Thyroid gland (tissue), 4 donors: ENCODE data around the gene PRDM2. TPM values are rescaled to one million over a fixed set of nuclear protein-coding genes. Genes with fewer than 3 reads are reported as not detected.

Source experiments
- DNase-seq, 2 donors: peaks; one replicate each; pipeline ENCODE4 v3.0.0-alpha.2; 2019
- H3K27ac ChIP-seq, 3 donors: fragments of 200-600 bp; sonication (generic); 1 replicate in 2 of 3; 2 replicates in 1 of 3; pipeline ENCODE4 v1.5.1; 2016 to 2019; ENCODE audit warnings: mild to moderate bottlenecking in 1 of 3, moderate library complexity in 1 of 3
- H3K27me3 ChIP-seq: fragments of 200-600 bp; sonication (generic); one replicate; pipeline ENCODE4 v1.5.1; 2019
- H3K36me3 ChIP-seq, 2 donors: fragments of 200-600 bp; sonication (generic); one replicate each; pipeline ENCODE4 v1.5.1; 2016 to 2019
- H3K4me1 ChIP-seq, 2 donors: fragments of 200-600 bp; sonication (generic); one replicate each; pipeline ENCODE4 v1.5.1; 2017 to 2019
- H3K4me3 ChIP-seq, 3 donors: fragments of 200-600 bp; sonication (generic); replicated peaks in 1 of 3; 1 replicate in 2 of 3; 2 replicates in 1 of 3; pipeline ENCODE4 v1.5.1; 2016; ENCODE audit warnings: mild to moderate bottlenecking in 1 of 3
- H3K9me3 ChIP-seq: fragments of 200-600 bp; sonication (generic); one replicate; pipeline ENCODE4 v1.5.1; 2017
- POLR2A ChIP-seq, 2 donors: fragments of 450-650 bp; IDR thresholded peaks; one replicate each; pipeline ENCODE4 v1.6.1; 2017; ENCODE audit warnings: antibody characterized with exemption in 2 of 2, mild to moderate bottlenecking in 2 of 2, moderate library complexity in 1 of 2
- WGBS, 2 donors: methylation state at CpG; one replicate each; pipeline ENCODE4 v1.1.5; 2017; 5-methylcytosine and 5-hydroxymethylcytosine counted together
- intact Hi-C: fragments of 100-400 bp; cut with DNase I; formaldehyde crosslinking; loops from one replicate; pipeline ENCODE4 v1.15.1; 2023
- total RNA-seq, 4 donors: library from RNA; depleted of rRNA; stranded (reverse); fragments of >200 nt; gene quantifications; one replicate each; pipeline ENCODE4 v1.2.3, GENCODE V29; 2016
- TF ChIP-seq, protein P1 (sequence below), 6 experiments: fragments of 200-600 bp in 3 of 6; fragments of 450-650 bp in 3 of 6; sonication (generic) in 3 of 6; IDR thresholded peaks; one replicate each; pipeline ENCODE4 v1.5.1; 2016 to 2019; ENCODE audit warnings: antibody characterized with exemption in 6 of 6, mild to moderate bottlenecking in 2 of 6, inconsistent platforms in 1 of 6, moderate library complexity in 1 of 6

Gene PRDM2
- total RNA-seq, 4 donors from 2014 or later: 39.5 to 63.9 (median 45.4) TPM

DNA sequence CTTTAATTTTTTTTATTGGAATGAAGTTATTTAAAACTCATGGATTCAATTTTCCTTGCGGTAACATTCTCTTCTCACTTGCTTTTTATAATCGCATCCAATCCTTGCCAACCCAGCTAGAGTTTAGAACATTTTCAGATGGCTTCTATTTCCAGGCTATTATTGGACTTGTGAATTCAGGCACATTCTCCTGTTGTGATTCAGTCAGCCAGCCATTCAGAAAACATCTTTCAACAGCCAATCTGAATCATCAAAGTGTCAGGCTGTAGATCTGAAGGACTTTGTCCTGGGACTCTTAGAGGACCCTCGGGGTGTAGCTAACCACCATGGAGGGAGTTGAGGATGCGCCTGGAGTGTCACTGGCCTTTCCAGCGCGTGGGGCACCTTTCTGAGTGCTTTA lies 92.4 kb downstream of the PRDM2 start:
- TF ChIP-seq, protein P1, sequence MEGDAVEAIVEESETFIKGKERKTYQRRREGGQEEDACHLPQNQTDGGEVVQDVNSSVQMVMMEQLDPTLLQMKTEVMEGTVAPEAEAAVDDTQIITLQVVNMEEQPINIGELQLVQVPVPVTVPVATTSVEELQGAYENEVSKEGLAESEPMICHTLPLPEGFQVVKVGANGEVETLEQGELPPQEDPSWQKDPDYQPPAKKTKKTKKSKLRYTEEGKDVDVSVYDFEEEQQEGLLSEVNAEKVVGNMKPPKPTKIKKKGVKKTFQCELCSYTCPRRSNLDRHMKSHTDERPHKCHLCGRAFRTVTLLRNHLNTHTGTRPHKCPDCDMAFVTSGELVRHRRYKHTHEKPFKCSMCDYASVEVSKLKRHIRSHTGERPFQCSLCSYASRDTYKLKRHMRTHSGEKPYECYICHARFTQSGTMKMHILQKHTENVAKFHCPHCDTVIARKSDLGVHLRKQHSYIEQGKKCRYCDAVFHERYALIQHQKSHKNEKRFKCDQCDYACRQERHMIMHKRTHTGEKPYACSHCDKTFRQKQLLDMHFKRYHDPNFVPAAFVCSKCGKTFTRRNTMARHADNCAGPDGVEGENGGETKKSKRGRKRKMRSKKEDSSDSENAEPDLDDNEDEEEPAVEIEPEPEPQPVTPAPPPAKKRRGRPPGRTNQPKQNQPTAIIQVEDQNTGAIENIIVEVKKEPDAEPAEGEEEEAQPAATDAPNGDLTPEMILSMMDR (IDR thresholded peaks at IDR 0.05): no peak
- no peak for TF ChIP-seq POLR2A (IDR thresholded peaks at IDR 0.05)
- no peak for DNase-seq
- peaks cover 0 to 8% of the 10 kb centered on the region in 2 donors for H3K4me1 ChIP-seq
- H3K36me3 ChIP-seq: no peaks in the 10 kb centered on the region
- no peak overlapping the region for H3K27ac ChIP-seq
- intact Hi-C loops: no loop called here
- WGBS, 2 donors: 93 to 96% methylated on average over 6 of the region's 6 CpGs
- H3K4me3 ChIP-seq: no peak overlapping the region
- no peaks in the 10 kb centered on the region for H3K27me3 ChIP-seq
- no peaks in the 10 kb centered on the region for H3K9me3 ChIP-seq

DNA sequence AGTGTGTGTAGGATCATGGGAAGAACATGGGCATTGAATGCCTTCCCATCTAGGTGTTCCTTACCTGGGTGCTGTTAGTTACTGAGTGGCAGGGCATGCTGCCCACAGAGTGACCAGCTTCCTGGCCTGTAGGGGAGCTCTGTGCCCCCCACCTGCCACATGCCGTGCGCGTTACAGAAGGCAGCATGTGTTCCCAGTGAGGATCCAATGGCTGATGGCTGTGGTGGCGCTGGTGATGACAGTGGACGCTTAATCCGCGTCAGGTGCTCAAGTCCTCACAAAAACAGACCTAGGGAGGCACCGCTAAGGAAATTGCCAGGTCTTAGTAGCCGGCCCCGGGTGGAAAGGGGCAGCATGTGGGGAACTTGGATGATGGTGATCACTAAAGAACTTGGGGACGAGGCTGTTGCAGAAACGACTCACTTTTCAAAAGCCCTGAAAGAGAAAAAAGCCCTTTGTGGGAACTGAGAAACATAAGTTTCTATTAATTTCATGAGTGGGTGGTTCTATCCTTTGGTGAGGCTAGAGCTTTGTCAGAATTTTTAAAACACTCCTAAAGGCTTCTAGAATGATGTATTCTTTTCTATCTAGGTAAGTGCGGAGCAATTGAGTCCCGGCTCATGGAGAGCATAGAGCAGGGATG lies 93.2 kb downstream of the PRDM2 start:
- 90 to 96% methylated on average over 11 to 14 of the region's 14 CpGs for WGBS, 2 donors
- intact Hi-C loops: no loop called here
- no peaks in the 10 kb centered on the region for H3K27me3 ChIP-seq
- H3K4me1 ChIP-seq: peaks cover 0 to 8% of the 10 kb centered on the region in 2 donors
- no peak for DNase-seq
- no peak overlapping the region for H3K4me3 ChIP-seq
- no peaks in the 10 kb centered on the region for H3K9me3 ChIP-seq
- TF ChIP-seq, protein P1 (IDR thresholded peaks at IDR 0.05): no peak
- no peak for TF ChIP-seq POLR2A (IDR thresholded peaks at IDR 0.05)
- no peaks in the 10 kb centered on the region for H3K36me3 ChIP-seq
- no peak overlapping the region for H3K27ac ChIP-seq

DNA sequence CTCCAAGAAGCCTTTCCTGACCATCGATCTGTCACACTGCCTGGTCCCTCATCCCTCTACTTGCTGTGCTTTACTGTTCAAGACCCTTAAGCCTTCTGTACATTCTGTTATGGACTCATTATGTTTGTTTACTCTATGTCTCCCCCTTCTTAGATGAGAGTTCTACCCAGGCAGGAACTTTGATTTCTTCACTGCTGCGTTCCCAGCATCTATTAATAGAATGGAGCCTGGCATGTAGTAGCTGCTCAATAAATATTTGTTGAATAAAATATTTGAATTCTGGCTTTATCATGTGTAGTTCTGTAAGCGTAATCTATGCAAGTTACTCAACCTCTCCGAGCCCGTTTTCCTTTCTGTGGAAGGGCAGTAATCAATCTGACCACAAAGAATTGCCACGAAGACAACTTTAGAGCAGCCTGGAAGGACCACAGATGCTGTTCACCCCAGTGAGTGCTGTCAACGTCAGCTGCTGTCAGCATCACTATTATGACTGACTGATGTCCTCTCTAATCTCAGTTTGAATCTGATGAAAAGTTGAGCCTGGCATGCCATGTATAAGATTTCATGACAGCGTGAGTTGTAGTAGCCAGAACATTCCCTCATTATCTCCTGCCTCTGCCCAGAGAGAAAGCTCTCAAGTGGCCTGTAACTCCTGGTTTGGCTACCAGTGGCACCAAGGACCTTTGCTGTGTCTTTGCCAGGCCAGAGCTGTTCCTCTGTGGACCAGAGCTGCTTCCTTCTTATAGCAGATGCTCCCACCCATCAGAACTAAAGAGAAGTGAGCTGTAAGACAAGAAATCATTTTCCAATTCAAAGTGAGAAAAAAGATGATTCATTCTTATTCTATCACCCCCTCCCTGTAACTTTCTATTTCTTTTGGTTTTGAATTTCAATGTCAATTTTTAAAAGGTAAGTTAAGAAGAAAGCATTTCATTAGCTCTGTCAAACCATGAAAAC lies 94.5 kb downstream of the PRDM2 start:
- peaks cover 0 to 8% of the 10 kb centered on the region in 2 donors for H3K4me1 ChIP-seq
- WGBS, 2 donors: 92 to 95% methylated on average over 7 to 8 of the region's 8 CpGs
- DNase-seq: no peak
- no peaks in the 10 kb centered on the region for H3K9me3 ChIP-seq
- no peaks in the 10 kb centered on the region for H3K36me3 ChIP-seq
- no peak overlapping the region for H3K27ac ChIP-seq
- TF ChIP-seq POLR2A (IDR thresholded peaks at IDR 0.05): no peak
- TF ChIP-seq, protein P1 (IDR thresholded peaks at IDR 0.05): no peak
- no peak overlapping the region for H3K4me3 ChIP-seq
- intact Hi-C loops: no loop called here
- no peaks in the 10 kb centered on the region for H3K27me3 ChIP-seq

DNA sequence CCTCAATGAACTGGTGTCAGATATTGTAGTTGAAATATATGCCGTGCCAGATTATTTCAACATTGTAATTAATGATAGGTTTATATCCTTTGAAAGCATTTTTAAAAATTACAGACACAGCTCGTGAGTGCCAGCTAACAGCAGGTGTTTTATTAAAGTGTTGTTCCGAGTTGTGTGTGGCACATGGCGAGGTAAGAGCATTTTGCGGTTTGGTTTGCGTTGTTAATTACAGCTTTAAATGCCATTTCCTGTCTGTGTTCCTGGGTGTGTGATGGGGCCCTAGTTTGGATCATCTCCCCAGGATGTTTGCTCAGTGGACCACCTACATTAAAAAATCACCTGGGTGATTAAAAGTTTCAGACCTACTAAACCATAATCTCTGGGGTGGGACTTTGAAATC lies 97.4 kb downstream of the PRDM2 start:
- WGBS, 2 donors: 79% methylated on average over 6 of the region's 6 CpGs
- H3K36me3 ChIP-seq: no peaks in the 10 kb centered on the region
- H3K27me3 ChIP-seq: no peaks in the 10 kb centered on the region
- H3K4me1 ChIP-seq: peaks cover 11 to 24% of the 10 kb centered on the region in 2 donors
- no peak overlapping the region for H3K27ac ChIP-seq
- H3K9me3 ChIP-seq: no peaks in the 10 kb centered on the region
- intact Hi-C loops: no loop called here
- no peak overlapping the region for H3K4me3 ChIP-seq
- DNase-seq: no peak
- TF ChIP-seq, protein P1 (IDR thresholded peaks at IDR 0.05): no peak
- no peak for TF ChIP-seq POLR2A (IDR thresholded peaks at IDR 0.05)

DNA sequence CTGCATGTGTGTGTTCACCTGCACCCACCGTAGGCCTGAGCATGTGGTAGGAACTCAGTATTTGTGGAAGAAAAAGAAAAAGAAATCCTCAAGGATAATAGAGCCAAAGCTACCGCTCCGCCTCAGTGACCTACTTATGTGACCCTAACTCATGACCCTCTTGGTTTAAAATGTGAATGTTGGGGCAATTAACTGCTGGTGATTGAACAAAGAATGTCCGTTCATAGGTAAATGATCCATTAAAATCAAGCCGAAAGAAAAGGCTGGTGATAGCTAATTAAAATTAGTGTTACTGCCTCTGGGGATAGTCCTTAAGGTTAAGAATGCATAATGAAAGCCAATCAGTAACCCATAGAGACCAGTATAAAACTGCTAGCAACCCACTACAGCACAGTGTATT lies 98.1 kb downstream of the PRDM2 start:
- intact Hi-C loops: no loop called here
- DNase-seq: no peak
- 95 to 96% methylated on average over 5 of the region's 5 CpGs for whole genome bisulfite sequencing, 2 donors
- Histone ChIP-seq H3K4me3 (no peak overlapping the region), H3K27ac (no peak overlapping the region), H3K4me1 (peaks cover 11 to 24% of the 10 kb centered on the region in 2 donors), H3K36me3 (no peaks in the 10 kb centered on the region), H3K27me3 (no peaks in the 10 kb centered on the region), H3K9me3 (no peaks in the 10 kb centered on the region)
- TF ChIP-seq POLR2A (IDR thresholded peaks at IDR 0.05): no peak
- TF ChIP-seq, protein P1 (IDR thresholded peaks at IDR 0.05): no peak
